ENCODE results near the gene OPN1MW.
"Not testable (repeated sequence)": the region's sequence is repeated elsewhere in the genome, so short reads cannot be mapped to it uniquely, and the experiment has no call there.

The OPN1MW gene

DNA sequence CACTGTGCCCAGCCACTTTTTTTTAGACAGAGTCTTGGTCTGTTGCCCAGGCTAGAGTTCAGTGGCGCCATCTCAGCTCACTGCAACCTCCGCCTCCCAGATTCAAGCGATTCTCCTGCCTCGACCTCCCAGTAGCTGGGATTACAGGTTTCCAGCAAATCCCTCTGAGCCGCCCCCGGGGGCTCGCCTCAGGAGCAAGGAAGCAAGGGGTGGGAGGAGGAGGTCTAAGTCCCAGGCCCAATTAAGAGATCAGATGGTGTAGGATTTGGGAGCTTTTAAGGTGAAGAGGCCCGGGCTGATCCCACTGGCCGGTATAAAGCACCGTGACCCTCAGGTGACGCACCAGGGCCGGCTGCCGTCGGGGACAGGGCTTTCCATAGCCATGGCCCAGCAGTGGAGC lies at the start of gene OPN1MW:
Gene OPN1MW, plus strand, starts transcription at position 301 of the 400 bp plus-strand sequence. Its CDS starts 82 bp downstream, at position 383.
- not testable (repeated sequence) for H3K9me3 Mint-ChIP-seq

DNA sequence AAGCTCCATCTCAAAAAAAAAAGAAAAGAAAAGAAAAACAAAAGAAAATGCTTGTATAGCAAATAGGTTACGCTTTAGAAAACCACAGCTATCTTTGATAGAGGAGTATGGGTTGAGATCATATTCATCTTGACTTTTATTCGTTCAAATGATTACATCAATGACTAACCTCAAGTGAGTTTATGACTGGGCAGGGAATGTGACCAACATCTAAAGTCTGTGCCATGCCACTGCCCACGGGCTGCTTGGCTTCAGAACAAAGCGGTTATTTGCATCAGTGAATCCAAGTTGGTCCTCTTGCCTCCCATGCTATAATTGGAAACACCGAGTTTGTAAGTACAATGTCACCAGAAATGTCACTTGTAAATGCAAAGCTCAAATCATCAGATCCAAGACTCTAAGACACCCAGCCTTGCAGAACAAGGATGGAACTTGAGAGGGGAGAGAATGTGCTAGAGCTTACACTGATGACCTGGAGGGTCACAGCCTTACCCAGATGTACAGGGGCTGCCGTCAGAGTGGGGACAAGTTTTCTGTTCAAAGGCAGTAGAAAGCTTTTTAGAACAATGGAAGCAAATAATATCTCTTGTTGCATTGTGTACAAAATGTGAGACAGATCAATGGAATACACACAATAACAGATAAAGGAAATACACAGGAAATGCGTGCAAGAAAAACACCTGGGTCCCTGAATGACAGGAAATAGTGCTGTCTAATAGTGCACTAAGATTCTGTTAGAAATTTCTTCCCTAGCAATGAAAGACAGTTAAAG lies 46.8 kb upstream of the OPN1MW start:
- peaks cover 21% of the 10 kb centered on the region for H3K4me1 Mint-ChIP-seq

More for the DNA sequence above, at the start of gene OPN1MW:
- not testable (repeated sequence) for H3K27ac Mint-ChIP-seq; H3K36me3 Mint-ChIP-seq (ENCODE audit: low read depth); H3K27me3 Mint-ChIP-seq; DNase-seq; ATAC-seq; H3K4me3 Mint-ChIP-seq; H3K4me1 Mint-ChIP-seq

DNA sequence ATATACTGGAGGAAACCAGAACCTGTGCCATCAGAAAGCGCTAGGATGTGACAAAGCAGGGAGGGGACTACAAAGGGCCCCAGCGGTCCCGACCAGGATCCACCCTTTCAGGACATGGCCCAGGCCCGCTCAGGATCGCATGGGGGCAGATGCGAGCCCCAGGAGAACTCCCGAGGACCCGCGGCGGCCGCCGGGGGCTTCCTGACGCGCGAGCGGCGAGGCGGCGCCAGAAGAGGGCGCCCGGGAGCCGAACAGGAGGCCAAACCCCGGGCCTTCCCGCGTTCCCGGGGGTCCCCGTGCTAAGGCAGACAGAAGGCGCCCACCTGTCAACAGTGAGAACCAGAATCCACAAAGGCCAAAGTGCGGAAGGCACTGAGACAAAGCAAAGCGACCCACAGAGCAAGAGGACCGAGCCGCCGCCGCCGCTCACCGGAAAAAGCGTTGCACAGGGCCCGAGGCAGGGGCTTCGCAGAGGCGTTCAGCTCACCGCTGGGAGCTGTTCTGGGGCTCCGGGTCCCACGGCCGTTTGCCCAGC lies 45.7 kb upstream of the OPN1MW start:
- Mint-ChIP-seq H3K27me3 (no peaks in the 10 kb centered on the region), H3K9me3 (no peaks in the 10 kb centered on the region), H3K4me1 (peaks cover 21% of the 10 kb centered on the region), H3K27ac (peak overlapping the region; percentile 74), H3K36me3 (ENCODE audit: low read depth) (no peaks in the 10 kb centered on the region), H3K4me3 (peak overlapping the region; percentile 62)
- peak; percentile 90 for ATAC-seq
- peak; percentile 77 for DNase-seq

More for the DNA sequence above, 46.8 kb upstream of the OPN1MW start:
- Mint-ChIP-seq H3K27me3 (no peaks in the 10 kb centered on the region), H3K9me3 (no peaks in the 10 kb centered on the region), H3K4me3 (peak overlapping the region; percentile 3), H3K36me3 (ENCODE audit: low read depth) (no peaks in the 10 kb centered on the region), H3K27ac (no peak overlapping the region)
- ATAC-seq (peak; percentile 56), DNase-seq (no peak)

DNA sequence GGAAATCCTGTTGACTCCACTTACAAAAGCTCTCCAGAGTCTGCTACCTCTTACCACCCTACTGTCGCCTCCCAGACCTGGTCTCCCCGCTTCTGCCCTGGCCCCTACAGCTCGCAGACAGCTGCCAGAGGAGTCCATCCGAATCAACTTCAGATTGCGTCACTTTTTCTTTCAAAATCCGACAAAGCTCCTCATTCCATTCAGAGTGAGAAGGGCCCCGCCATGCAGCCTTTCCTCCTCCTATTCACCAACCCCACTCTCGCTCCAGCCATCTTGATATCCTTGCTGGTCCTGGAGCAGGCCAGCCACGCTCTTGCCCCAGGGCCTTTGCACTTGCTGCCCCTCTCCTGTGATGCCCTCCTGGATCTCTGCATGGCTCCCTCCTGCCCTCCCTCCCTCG lies 43.5 kb upstream of the OPN1MW start:
- no peak overlapping the region for H3K4me3 Mint-ChIP-seq
- H3K27ac Mint-ChIP-seq = no peak overlapping the region
- ATAC-seq = no peak
- H3K4me1 Mint-ChIP-seq = peaks cover 21% of the 10 kb centered on the region
- no peaks in the 10 kb centered on the region for H3K9me3 Mint-ChIP-seq
- DNase-seq = no peak
- no peaks in the 10 kb centered on the region for H3K36me3 Mint-ChIP-seq (ENCODE audit: low read depth)
- H3K27me3 Mint-ChIP-seq = no peaks in the 10 kb centered on the region

DNA sequence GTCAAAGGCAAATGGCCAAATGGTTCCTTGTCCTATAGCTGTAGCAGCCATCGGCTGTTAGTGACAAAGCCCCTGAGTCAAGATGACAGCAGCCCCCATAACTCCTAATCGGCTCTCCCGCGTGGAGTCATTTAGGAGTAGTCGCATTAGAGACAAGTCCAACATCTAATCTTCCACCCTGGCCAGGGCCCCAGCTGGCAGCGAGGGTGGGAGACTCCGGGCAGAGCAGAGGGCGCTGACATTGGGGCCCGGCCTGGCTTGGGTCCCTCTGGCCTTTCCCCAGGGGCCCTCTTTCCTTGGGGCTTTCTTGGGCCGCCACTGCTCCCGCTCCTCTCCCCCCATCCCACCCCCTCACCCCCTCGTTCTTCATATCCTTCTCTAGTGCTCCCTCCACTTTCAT lies 42.2 kb upstream of the OPN1MW start:
- ATAC-seq (no peak), DNase-seq (no peak)
- Mint-ChIP-seq H3K4me1 (peaks cover 17% of the 10 kb centered on the region), H3K27ac (no peak overlapping the region), H3K36me3 (ENCODE audit: low read depth) (no peaks in the 10 kb centered on the region), H3K4me3 (no peak overlapping the region), H3K9me3 (no peaks in the 10 kb centered on the region), H3K27me3 (no peaks in the 10 kb centered on the region)

DNA sequence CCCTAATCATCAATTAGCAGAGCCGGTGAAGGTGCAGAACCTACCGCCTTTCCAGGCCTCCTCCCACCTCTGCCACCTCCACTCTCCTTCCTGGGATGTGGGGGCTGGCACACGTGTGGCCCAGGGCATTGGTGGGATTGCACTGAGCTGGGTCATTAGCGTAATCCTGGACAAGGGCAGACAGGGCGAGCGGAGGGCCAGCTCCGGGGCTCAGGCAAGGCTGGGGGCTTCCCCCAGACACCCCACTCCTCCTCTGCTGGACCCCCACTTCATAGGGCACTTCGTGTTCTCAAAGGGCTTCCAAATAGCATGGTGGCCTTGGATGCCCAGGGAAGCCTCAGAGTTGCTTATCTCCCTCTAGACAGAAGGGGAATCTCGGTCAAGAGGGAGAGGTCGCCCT lies 41.7 kb upstream of the OPN1MW start:
- DNase-seq (no peak), ATAC-seq (no peak)
- Mint-ChIP-seq H3K4me1 (peaks cover 12% of the 10 kb centered on the region), H3K27me3 (no peaks in the 10 kb centered on the region), H3K4me3 (no peak overlapping the region), H3K27ac (no peak overlapping the region), H3K9me3 (no peaks in the 10 kb centered on the region), H3K36me3 (ENCODE audit: low read depth) (no peaks in the 10 kb centered on the region)

DNA sequence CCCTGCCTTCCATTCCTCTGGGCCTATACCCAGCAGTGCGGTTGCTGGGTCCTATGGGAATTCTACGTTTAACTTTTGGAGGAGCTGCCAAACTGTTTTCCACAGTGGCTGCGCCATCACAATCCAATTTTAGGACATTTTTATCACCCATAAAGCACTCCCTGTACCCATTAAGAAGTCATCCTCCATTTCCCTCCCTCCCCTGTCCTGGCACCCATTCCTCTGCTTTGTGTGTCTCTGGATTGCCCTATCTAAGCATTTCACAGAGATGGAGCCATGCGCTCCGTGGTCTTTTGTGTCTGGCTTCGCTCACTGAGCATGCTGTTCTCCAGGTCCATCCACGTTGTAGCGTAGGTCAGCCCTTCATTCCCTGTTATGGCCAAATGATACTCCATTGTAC lies 40.0 kb upstream of the OPN1MW start:
- Mint-ChIP-seq H3K4me3 (no peak overlapping the region), H3K9me3 (no peaks in the 10 kb centered on the region), H3K36me3 (ENCODE audit: low read depth) (no peaks in the 10 kb centered on the region), H3K4me1 (no peaks in the 10 kb centered on the region), H3K27me3 (no peaks in the 10 kb centered on the region), H3K27ac (no peak overlapping the region)
- ATAC-seq (no peak), DNase-seq (no peak)

DNA sequence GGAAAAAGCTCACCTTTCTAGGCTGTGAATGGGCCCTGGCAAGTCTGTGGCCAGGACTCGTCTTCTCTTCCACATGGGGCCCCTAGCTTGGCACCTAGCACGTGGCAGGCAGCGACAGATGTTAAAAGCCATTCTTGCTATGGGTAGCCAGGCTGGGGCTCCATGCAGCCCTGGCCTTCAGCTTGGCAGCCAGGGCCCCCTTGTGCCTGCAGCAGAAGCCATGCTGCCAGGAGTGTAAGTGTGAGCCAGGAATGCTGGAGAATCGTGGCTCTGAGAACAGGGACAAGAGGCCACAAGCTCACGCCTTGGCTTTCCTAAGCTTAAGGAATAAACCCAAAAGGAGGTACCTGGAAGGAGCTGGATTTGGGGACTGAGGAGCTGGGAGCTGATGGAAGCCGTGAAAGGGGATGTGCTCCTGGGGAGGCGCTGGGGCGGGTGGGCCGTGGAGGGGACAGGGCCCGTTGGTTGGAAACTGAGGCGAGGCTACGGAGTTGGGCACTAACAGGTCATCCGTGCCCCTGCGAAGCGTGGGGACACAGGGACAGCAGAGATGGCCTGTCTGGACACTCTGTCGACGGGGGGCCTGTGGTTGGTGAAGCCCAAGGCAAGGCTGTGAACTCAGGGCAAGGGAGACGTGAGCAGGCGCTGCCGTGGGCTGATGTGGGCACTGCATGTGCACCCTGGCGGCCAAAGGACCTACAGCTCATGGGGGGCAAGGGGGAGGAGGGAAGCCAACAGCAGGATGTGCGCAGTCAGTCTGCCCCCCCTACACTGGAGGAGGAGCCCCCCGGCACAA lies 39.2 kb upstream of the OPN1MW start:
- Mint-ChIP-seq H3K27ac (no peak overlapping the region), H3K4me1 (no peaks in the 10 kb centered on the region), H3K36me3 (ENCODE audit: low read depth) (no peaks in the 10 kb centered on the region), H3K27me3 (no peaks in the 10 kb centered on the region), H3K4me3 (no peak overlapping the region), H3K9me3 (no peaks in the 10 kb centered on the region)
- ATAC-seq (no peak), DNase-seq (no peak)

DNA sequence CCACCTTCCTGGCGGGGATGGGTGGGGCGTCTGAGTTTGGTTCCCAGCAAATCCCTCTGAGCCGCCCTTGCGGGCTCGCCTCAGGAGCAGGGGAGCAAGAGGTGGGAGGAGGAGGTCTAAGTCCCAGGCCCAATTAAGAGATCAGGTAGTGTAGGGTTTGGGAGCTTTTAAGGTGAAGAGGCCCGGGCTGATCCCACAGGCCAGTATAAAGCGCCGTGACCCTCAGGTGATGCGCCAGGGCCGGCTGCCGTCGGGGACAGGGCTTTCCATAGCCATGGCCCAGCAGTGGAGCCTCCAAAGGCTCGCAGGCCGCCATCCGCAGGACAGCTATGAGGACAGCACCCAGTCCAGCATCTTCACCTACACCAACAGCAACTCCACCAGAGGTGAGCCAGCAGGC lies 38.4 kb upstream of the OPN1MW start, which contains the start of gene OPN1LW:
Gene OPN1LW, plus strand, starts transcription at position 234 of the 400 bp plus-strand sequence. Its CDS starts 41 bp downstream, at position 275.
- H3K4me1 Mint-ChIP-seq; DNase-seq; H3K27ac Mint-ChIP-seq; H3K36me3 Mint-ChIP-seq (ENCODE audit: low read depth); ATAC-seq; H3K4me3 Mint-ChIP-seq; H3K9me3 Mint-ChIP-seq; H3K27me3 Mint-ChIP-seq: not testable (repeated sequence)

DNA sequence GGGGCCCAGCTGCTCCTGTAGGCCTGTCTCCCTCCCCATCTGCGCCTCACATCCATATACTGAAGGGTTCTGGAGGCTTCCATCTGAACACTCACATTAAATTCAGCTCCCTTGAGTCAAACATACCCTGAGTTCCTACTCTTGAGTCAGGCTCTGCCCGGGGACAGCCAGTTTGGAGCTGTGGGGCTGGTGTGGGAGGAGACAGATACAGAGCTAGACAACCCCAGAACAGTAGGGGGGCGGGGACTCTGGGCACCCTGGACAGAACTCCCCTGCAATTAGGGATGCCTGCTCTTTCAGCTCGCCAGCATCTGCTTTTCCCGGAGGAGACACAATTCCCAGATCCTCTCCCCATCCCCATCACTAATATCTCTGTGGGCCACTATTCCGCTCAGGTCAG lies 31.4 kb upstream of the OPN1MW start:
- DNase-seq; H3K27me3 Mint-ChIP-seq; H3K9me3 Mint-ChIP-seq; H3K4me3 Mint-ChIP-seq; H3K4me1 Mint-ChIP-seq; H3K36me3 Mint-ChIP-seq (ENCODE audit: low read depth); H3K27ac Mint-ChIP-seq; ATAC-seq: not testable (repeated sequence)

DNA sequence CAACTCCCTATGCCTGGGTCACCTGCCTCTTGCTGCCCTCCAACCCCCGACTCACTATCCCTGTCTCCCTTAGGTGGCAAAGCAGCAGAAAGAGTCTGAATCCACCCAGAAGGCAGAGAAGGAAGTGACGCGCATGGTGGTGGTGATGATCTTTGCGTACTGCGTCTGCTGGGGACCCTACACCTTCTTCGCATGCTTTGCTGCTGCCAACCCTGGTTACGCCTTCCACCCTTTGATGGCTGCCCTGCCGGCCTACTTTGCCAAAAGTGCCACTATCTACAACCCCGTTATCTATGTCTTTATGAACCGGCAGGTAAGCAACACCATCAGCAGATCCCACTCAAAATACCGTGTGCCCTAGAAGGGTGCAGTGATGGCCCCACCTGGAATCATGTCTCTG lies 26.2 kb upstream of the OPN1MW start:
- not testable (repeated sequence) for H3K4me3 Mint-ChIP-seq; H3K27ac Mint-ChIP-seq; H3K27me3 Mint-ChIP-seq; ATAC-seq; H3K9me3 Mint-ChIP-seq; DNase-seq; H3K36me3 Mint-ChIP-seq (ENCODE audit: low read depth); H3K4me1 Mint-ChIP-seq

DNA sequence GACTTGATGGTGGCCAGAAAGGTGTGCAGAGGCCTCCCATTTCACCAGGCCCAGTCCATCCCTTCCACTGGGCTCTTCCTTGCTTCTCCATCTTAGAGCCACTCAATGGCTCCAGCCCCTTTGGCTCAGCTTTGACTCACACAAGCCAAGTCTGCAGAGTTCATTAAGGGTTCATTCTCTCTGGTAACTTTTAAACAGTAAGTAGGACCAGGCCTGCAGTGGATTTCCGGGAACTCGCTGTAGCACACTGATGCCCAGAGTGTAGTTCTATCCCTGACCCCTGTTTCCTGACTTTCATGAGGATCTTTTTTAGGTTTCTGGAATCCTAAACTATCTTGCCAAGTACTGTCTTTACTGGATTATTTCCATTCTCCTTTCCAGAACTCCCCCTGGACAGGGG lies 25.2 kb upstream of the OPN1MW start:
- DNase-seq; H3K36me3 Mint-ChIP-seq (ENCODE audit: low read depth); ATAC-seq; H3K4me1 Mint-ChIP-seq; H3K27ac Mint-ChIP-seq; H3K27me3 Mint-ChIP-seq; H3K9me3 Mint-ChIP-seq; H3K4me3 Mint-ChIP-seq: not testable (repeated sequence)

DNA sequence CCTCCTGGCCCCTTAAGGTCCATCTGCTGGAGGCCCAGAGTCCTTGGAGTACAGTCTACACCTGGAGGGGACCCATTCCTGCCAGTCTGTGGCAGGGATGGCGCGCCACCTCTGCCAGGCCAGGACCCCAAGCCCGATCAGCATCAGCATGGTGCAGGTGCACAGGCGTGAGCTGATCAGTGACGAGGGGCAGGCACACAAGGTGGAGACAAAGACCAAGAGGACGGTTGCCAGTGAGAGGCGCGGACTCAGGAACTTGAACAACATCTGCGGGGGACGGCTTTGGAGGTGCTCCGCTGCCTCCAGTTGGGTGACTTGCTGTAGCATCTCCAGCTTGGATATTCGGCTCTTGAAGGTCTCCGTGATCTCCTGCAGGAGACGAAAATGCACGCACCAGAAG lies 23.1 kb upstream of the OPN1MW start:
- not testable (repeated sequence) for ATAC-seq, H3K4me1 Mint-ChIP-seq

DNA sequence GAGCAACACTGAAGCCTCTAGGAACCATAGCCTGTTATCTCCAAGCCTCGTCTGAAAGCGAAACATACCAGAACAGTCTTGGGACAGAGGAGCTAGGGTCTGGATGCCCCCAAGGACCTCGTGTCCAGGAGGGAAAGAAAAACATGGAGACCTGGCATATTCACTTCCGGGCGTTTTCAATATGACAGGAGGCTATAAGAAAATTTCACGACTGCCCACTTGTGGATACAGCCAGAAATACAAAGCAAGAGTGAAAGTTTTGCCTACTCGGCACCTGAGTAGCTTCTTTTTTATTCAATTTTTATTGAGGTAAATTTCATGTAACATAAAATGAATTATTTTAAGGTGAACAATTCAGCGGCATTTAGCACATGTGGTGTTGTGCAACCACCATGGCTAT lies 17.5 kb upstream of the OPN1MW start:
- not testable (repeated sequence) for H3K9me3 Mint-ChIP-seq; H3K27me3 Mint-ChIP-seq; H3K36me3 Mint-ChIP-seq (ENCODE audit: low read depth); DNase-seq; H3K4me3 Mint-ChIP-seq; ATAC-seq; H3K4me1 Mint-ChIP-seq; H3K27ac Mint-ChIP-seq

More for the DNA sequence above, 23.1 kb upstream of the OPN1MW start:
- DNase-seq; H3K9me3 Mint-ChIP-seq; H3K36me3 Mint-ChIP-seq (ENCODE audit: low read depth); H3K4me3 Mint-ChIP-seq; H3K27me3 Mint-ChIP-seq; H3K27ac Mint-ChIP-seq: not testable (repeated sequence)

DNA sequence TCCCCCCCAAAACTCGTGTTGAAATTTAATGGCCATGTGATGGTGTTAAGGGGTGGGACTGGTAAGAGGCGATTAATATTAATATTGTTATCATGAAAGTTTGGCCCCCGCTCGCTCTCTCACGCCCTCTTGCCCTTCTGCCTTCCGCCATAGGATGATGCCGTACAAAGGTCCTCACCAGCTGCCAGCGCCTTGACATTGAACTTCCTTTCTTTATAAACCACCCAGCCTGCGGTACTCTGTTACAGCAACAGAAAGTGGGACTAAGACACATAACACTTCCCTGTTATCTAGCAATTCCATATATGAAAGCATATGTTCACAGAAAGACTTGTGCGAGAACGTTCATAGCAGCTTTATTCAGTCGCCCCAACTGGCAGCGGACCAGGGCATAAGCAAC lies 14.0 kb upstream of the OPN1MW start:
- H3K4me1 Mint-ChIP-seq; ATAC-seq; DNase-seq; H3K36me3 Mint-ChIP-seq (ENCODE audit: low read depth); H3K9me3 Mint-ChIP-seq; H3K27ac Mint-ChIP-seq; H3K27me3 Mint-ChIP-seq; H3K4me3 Mint-ChIP-seq: not testable (repeated sequence)
